IMR-90 (cell line): Measurements from ENCODE around the gene GGTLC2.
"Not testable (repeated sequence)": the region's sequence is repeated elsewhere in the genome, so short reads cannot be mapped to it uniquely, and the experiment has no call there.

Source experiments
- BHLHE40 ChIP-seq: fragments of 150-350 bp; IDR thresholded peaks from 2 replicates; pipeline ENCODE4 v1.6.1; 2016; ENCODE audit warnings: mild to moderate bottlenecking, low read depth, low read length
- CEBPB ChIP-seq: IDR thresholded peaks from 2 replicates; pipeline ENCODE4 v1.6.1; 2012; ENCODE audit warnings: low read depth, low read length, improper control_type of control experiment
- MAFK ChIP-seq: IDR thresholded peaks from 2 replicates; pipeline ENCODE4 v1.6.1; 2012; ENCODE audit warnings: low read depth, low read length, improper control_type of control experiment
- MAZ ChIP-seq: IDR thresholded peaks from 2 replicates; pipeline ENCODE4 v1.6.1; 2012; ENCODE audit warnings: low read depth, mild to moderate bottlenecking, low read length, improper control_type of control experiment, moderate library complexity, borderline replicate concordance
- MXI1 ChIP-seq: IDR thresholded peaks from 2 replicates; pipeline ENCODE4 v1.6.1; 2012; ENCODE audit warnings: low read depth, mild to moderate bottlenecking, low read length, moderate library complexity, borderline replicate concordance
- NFE2L2 ChIP-seq: fragments of 150-350 bp; IDR thresholded peaks from 2 replicates; pipeline ENCODE4 v1.6.1; 2016; ENCODE audit warnings: low read depth, mild to moderate bottlenecking, low read length
- POLR2A ChIP-seq: IDR thresholded peaks from 2 replicates; pipeline ENCODE4 v1.6.1; 2012; ENCODE audit warnings: mild to moderate bottlenecking, low read depth, low read length
- RAD21 ChIP-seq: IDR thresholded peaks from 2 replicates; pipeline ENCODE4 v1.6.1; 2012; ENCODE audit warnings: low read length, improper control_type of control experiment
- RCOR1 ChIP-seq: IDR thresholded peaks from 2 replicates; pipeline ENCODE4 v1.6.1; 2012; ENCODE audit warnings: mild to moderate bottlenecking, low read length, improper control_type of control experiment; ENCODE audit not compliant: insufficient replicate concordance
- SMC3 ChIP-seq: fragments of 150-350 bp; IDR thresholded peaks from 2 replicates; pipeline ENCODE4 v1.6.1; 2016; ENCODE audit warnings: low read depth, mild to moderate bottlenecking, antibody characterized with exemption, low read length, moderate library complexity
- TF ChIP-seq, protein P1 (sequence below): conservative IDR thresholded peaks from 2 replicates; pipeline ENCODE4 v1.5.1; 2012; ENCODE audit warnings: mild to moderate bottlenecking, low read depth, low read length, improper control_type of control experiment
- TF ChIP-seq, protein P2 (sequence below): fragments of 150-350 bp; IDR thresholded peaks from 2 replicates; pipeline ENCODE4 v1.6.1; 2017; ENCODE audit warnings: mild to moderate bottlenecking, antibody characterized with exemption, low read length, low read depth
- TF ChIP-seq, protein P3 (sequence below): fragments of 150-350 bp; IDR thresholded peaks from 2 replicates; pipeline ENCODE4 v1.6.1; 2016; ENCODE audit warnings: low read depth, mild to moderate bottlenecking, low read length, moderate library complexity, borderline replicate concordance

DNA sequence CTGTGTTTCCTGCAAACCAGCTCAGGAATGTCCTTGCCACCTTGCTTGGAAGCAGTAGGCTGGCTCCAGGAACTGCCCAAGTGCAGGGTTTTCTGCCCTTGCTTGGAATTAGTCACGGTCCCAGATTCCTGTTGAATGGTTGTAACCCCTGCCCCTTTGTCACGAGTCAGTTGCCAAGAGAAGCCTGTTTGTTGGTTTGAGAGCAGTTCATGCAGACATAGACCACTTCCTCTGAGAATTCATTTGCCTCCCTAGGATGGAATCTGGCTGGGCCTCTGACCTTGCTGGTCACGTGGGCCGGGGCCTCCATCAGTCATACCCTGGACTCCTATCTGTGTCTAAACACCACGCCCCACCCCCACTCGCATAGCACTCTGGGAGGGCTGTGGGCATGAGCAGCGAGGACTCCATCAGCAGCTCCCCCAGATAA is 13.2 kb upstream of the GGTLC2 start:
- TF ChIP-seq, protein P1, sequence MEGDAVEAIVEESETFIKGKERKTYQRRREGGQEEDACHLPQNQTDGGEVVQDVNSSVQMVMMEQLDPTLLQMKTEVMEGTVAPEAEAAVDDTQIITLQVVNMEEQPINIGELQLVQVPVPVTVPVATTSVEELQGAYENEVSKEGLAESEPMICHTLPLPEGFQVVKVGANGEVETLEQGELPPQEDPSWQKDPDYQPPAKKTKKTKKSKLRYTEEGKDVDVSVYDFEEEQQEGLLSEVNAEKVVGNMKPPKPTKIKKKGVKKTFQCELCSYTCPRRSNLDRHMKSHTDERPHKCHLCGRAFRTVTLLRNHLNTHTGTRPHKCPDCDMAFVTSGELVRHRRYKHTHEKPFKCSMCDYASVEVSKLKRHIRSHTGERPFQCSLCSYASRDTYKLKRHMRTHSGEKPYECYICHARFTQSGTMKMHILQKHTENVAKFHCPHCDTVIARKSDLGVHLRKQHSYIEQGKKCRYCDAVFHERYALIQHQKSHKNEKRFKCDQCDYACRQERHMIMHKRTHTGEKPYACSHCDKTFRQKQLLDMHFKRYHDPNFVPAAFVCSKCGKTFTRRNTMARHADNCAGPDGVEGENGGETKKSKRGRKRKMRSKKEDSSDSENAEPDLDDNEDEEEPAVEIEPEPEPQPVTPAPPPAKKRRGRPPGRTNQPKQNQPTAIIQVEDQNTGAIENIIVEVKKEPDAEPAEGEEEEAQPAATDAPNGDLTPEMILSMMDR: not testable (repeated sequence)
- TF ChIP-seq, protein P2, sequence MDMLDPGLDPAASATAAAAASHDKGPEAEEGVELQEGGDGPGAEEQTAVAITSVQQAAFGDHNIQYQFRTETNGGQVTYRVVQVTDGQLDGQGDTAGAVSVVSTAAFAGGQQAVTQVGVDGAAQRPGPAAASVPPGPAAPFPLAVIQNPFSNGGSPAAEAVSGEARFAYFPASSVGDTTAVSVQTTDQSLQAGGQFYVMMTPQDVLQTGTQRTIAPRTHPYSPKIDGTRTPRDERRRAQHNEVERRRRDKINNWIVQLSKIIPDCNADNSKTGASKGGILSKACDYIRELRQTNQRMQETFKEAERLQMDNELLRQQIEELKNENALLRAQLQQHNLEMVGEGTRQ: not testable (repeated sequence)
- TF ChIP-seq SMC3, POLR2A, RAD21, MAFK, RCOR1, MXI1, NFE2L2, MAZ, CEBPB, BHLHE40: not testable (repeated sequence)
- TF ChIP-seq, protein P3, sequence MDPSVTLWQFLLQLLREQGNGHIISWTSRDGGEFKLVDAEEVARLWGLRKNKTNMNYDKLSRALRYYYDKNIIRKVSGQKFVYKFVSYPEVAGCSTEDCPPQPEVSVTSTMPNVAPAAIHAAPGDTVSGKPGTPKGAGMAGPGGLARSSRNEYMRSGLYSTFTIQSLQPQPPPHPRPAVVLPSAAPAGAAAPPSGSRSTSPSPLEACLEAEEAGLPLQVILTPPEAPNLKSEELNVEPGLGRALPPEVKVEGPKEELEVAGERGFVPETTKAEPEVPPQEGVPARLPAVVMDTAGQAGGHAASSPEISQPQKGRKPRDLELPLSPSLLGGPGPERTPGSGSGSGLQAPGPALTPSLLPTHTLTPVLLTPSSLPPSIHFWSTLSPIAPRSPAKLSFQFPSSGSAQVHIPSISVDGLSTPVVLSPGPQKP: not testable (repeated sequence)
